AG09309 (cell line): ENCODE data around the gene UBN1.

Experiments used
- DNase-seq: peaks from one replicate; pipeline ENCODE4 v3.0.0-alpha.2; 2010; ENCODE audit warnings: low read depth
- H3K4me3 ChIP-seq: 2 replicates; pipeline ENCODE4 v1.5.1; 2011; ENCODE audit warnings: mild to moderate bottlenecking, low read depth, low read length, moderate library complexity; ENCODE audit not compliant: control insufficient read depth
- TF ChIP-seq, protein P1 (sequence below): IDR thresholded peaks from 2 replicates; pipeline ENCODE4 v1.5.1; 2011; ENCODE audit warnings: mild to moderate bottlenecking, low read depth, low read length, inconsistent platforms; ENCODE audit not compliant: insufficient read depth, control insufficient read depth; ENCODE audit errors: missing control alignments

The UBN1 gene

DNA sequence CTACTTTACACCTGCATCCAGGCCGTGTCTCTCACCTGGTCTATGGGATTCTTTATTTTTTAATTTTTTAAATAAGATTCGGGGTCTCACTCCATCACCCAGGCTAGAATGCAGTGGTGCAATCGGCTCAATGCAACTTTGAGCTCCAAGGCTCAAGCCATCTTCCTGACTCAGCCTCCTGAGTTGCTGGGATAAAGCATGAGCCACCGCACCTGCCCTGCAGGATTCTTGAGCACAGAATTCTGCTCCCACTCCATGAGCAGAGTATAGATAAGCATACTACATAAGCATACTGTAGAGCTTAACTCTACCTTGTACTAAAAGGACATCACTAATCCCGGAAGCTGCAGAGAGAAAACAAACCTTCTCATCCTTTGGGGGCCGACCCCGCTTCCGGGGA, 15.7 kb upstream of the UBN1 start:
- no peak for DNase-seq
- no peak overlapping the region for H3K4me3 ChIP-seq
- TF ChIP-seq, protein P1, sequence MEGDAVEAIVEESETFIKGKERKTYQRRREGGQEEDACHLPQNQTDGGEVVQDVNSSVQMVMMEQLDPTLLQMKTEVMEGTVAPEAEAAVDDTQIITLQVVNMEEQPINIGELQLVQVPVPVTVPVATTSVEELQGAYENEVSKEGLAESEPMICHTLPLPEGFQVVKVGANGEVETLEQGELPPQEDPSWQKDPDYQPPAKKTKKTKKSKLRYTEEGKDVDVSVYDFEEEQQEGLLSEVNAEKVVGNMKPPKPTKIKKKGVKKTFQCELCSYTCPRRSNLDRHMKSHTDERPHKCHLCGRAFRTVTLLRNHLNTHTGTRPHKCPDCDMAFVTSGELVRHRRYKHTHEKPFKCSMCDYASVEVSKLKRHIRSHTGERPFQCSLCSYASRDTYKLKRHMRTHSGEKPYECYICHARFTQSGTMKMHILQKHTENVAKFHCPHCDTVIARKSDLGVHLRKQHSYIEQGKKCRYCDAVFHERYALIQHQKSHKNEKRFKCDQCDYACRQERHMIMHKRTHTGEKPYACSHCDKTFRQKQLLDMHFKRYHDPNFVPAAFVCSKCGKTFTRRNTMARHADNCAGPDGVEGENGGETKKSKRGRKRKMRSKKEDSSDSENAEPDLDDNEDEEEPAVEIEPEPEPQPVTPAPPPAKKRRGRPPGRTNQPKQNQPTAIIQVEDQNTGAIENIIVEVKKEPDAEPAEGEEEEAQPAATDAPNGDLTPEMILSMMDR = no peak

DNA sequence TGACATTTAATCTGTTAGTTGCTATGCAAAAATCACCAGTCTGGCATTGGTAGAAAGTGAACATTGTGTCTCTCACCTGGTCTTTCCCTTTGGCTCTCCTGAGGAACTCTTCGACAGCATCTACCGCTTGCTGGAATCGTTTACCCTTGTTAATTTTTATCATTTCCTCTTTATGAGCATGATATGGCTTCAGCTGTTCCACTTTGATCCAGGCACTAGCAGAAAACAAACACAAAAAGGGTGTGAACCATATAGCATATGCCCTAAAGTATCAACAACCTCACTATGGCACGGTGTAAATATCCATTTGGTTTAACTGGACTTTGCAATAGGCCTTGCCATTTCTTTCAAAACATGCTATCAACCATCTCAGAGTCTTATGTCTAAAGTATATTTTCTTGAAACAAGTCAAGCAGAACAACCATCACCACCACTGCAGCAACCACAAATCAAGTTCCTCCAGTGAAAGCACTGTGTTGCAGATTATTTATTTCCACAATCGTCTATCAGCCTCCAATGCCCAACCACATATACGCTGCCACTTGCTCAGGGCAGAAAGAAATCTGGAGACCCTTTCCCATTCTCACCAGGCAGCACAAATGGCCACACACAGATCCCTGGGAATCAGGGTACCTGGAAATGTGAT, 14.5 kb upstream of the UBN1 start:
- no peak for DNase-seq
- TF ChIP-seq, protein P1 = no peak
- no peak overlapping the region for H3K4me3 ChIP-seq

DNA sequence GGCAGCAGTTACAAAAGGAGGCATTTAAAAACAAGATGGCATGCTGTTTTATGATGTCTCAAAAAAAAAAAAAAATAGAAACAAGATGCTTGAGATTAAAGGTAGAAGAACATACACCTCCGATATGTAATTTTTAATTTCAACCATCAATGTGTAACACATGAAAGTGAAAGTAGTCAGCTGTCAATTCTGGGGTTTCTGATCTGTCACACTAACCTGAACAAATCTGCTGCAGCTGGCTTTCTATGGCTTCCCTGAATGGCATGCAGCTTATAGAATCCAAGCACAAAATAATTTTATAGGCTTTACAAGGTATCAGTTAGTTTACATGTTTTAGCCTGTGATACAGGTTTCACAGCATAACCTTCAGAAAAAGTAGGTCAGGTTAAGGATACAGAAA, 13.7 kb upstream of the UBN1 start:
- DNase-seq = no peak
- TF ChIP-seq, protein P1 = no peak
- H3K4me3 ChIP-seq = no peak overlapping the region

DNA sequence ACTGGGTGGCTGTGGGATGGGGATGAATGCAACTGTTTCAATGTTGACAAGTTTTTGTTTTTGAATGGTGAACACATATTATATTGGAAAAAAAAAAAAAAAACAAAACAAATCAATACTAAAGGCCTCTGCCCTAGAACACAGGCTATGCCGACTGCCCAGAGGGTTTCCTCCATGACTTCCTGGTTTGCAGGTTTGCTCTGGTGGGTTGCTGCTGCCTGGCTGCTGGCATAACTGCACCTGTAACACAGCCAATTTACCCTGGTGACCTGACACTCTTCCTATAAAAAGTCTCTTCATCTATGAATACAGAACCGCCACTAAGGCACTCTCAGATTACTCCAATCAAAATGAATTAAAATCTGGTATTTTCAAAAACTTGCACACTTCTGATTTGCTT, 10.6 kb upstream of the UBN1 start:
- TF ChIP-seq, protein P1 = no peak
- DNase-seq = no peak
- H3K4me3 ChIP-seq = no peak overlapping the region

GRCh38 chr16:4837733-4838501, 9.4 kb upstream of the UBN1 start:
- TF ChIP-seq, protein P1 = no peak
- DNase-seq = no peak
- no peak overlapping the region for H3K4me3 ChIP-seq

GRCh38 chr16:4839942-4840341, 7.3 kb upstream of the UBN1 start:
- TF ChIP-seq, protein P1 = no peak
- no peak overlapping the region for H3K4me3 ChIP-seq
- DNase-seq = no peak

GRCh38 chr16:4840984-4841383, 6.3 kb upstream of the UBN1 start:
- TF ChIP-seq, protein P1 = no peak
- no peak for DNase-seq
- H3K4me3 ChIP-seq = no peak overlapping the region
